H9 (cell line): Measurements from ENCODE around the gene PAX3. TPM values are rescaled to one million over a fixed set of nuclear protein-coding genes. Genes with fewer than 3 reads are reported as not detected.

Source experiments
- DNase-seq: peaks from one replicate; pipeline ENCODE4 v3.0.0-alpha.2; 2017
- H2AFZ ChIP-seq: one replicate; pipeline ENCODE4 v1.6.1; 2013; ENCODE audit warnings: mild to moderate bottlenecking, low read length, control low read depth, moderate library complexity
- H2AK5ac ChIP-seq: 2 replicates; pipeline ENCODE4 v1.6.1; 2013; ENCODE audit warnings: low read length, control low read depth, mixed read lengths; ENCODE audit not compliant: insufficient read length
- H2BK120ac ChIP-seq: one replicate; pipeline ENCODE4 v1.6.1; 2013; ENCODE audit warnings: low read depth, mild to moderate bottlenecking, low read length, control low read depth, inconsistent platforms; ENCODE audit not compliant: poor library complexity, severe bottlenecking
- H2BK12ac ChIP-seq: 2 replicates; pipeline ENCODE4 v1.6.1; 2013; ENCODE audit warnings: low read length, control low read depth, mixed read lengths, low read depth; ENCODE audit not compliant: insufficient read length
- H2BK15ac ChIP-seq: 2 replicates; pipeline ENCODE4 v1.6.1; 2013; ENCODE audit warnings: low read depth, low read length, control low read depth
- H2BK20ac ChIP-seq: one replicate; pipeline ENCODE4 v1.6.1; 2013; ENCODE audit warnings: low read depth, mild to moderate bottlenecking, low read length, control low read depth, inconsistent platforms; ENCODE audit not compliant: poor library complexity, severe bottlenecking
- H2BK5ac ChIP-seq: 2 replicates; pipeline ENCODE4 v1.6.1; 2013; ENCODE audit warnings: low read length, control low read depth, mixed read lengths; ENCODE audit not compliant: insufficient read length
- H3K14ac ChIP-seq: 2 replicates; pipeline ENCODE4 v1.6.1; 2013; ENCODE audit warnings: low read length, control low read depth; ENCODE audit not compliant: insufficient read depth
- H3K18ac ChIP-seq: 2 replicates; pipeline ENCODE4 v1.6.1; 2013; ENCODE audit warnings: low read depth, mild to moderate bottlenecking, mixed read lengths, low read length, control low read depth; ENCODE audit not compliant: insufficient read length
- H3K23ac ChIP-seq: 2 replicates; pipeline ENCODE4 v1.6.1; 2013; ENCODE audit warnings: low read length, control low read depth, mixed read lengths, low read depth; ENCODE audit not compliant: insufficient read length
- H3K23me2 ChIP-seq: 2 replicates; pipeline ENCODE4 v1.6.1; 2013; ENCODE audit warnings: low read depth, mild to moderate bottlenecking, mixed read lengths, low read length, control low read depth; ENCODE audit not compliant: insufficient read length, poor library complexity, severe bottlenecking
- H3K27ac ChIP-seq: 2 replicates; pipeline ENCODE4 v1.5.1; 2013; ENCODE audit warnings: low read length, control low read depth, mixed read lengths, low read depth; ENCODE audit not compliant: insufficient read length
- H3K27me3 ChIP-seq: 2 replicates; pipeline ENCODE4 v1.6.1; 2013; ENCODE audit warnings: low read length, control low read depth, inconsistent platforms; ENCODE audit not compliant: insufficient read depth
- H3K4ac ChIP-seq: 2 replicates; pipeline ENCODE4 v1.6.1; 2013; ENCODE audit warnings: low read depth, mild to moderate bottlenecking, control low read depth, inconsistent platforms, low read length, moderate library complexity
- H3K4me1 ChIP-seq: 2 replicates; pipeline ENCODE4 v1.6.1; 2013; ENCODE audit warnings: low read length, control low read depth, inconsistent platforms; ENCODE audit not compliant: insufficient read depth
- H3K4me2 ChIP-seq: 2 replicates; pipeline ENCODE4 v1.6.1; 2013; ENCODE audit warnings: low read length, control low read depth, mixed read lengths; ENCODE audit not compliant: insufficient read length, insufficient read depth
- H3K56ac ChIP-seq: 2 replicates; pipeline ENCODE4 v1.6.1; 2013; ENCODE audit warnings: low read depth, mild to moderate bottlenecking, mixed read lengths, low read length, control low read depth; ENCODE audit not compliant: insufficient read length
- H3K79me1 ChIP-seq: 2 replicates; pipeline ENCODE4 v1.6.1; 2013; ENCODE audit warnings: low read depth, mild to moderate bottlenecking, moderate library complexity, low read length, control low read depth, inconsistent platforms; ENCODE audit not compliant: insufficient read depth, poor library complexity, severe bottlenecking
- H3K79me2 ChIP-seq: 2 replicates; pipeline ENCODE4 v1.6.1; 2013; ENCODE audit warnings: low read length, control low read depth, inconsistent platforms; ENCODE audit not compliant: insufficient read depth
- H3K9ac ChIP-seq: 2 replicates; pipeline ENCODE4 v1.6.1; 2013; ENCODE audit warnings: low read length, control low read depth, mixed read lengths; ENCODE audit not compliant: insufficient read length; ENCODE audit errors: extremely low read depth
- H3K9me3 ChIP-seq: one replicate; pipeline ENCODE4 v1.6.1; 2013; ENCODE audit warnings: low read depth, low read length, inconsistent platforms; ENCODE audit not compliant: control insufficient read depth
- H3T11ph ChIP-seq: one replicate; pipeline ENCODE4 v1.6.1; 2013; ENCODE audit warnings: mild to moderate bottlenecking, low read length, control low read depth, inconsistent platforms
- H4K20me1 ChIP-seq: one replicate; pipeline ENCODE4 v1.6.1; 2013; ENCODE audit not compliant: control insufficient read depth, insufficient read length, insufficient read depth
- H4K5ac ChIP-seq: 2 replicates; pipeline ENCODE4 v1.6.1; 2013; ENCODE audit warnings: low read depth, mild to moderate bottlenecking, mixed read lengths, low read length, control low read depth; ENCODE audit not compliant: insufficient read length
- H4K8ac ChIP-seq: replicated peaks from 2 replicates; pipeline ENCODE4 v1.6.1; 2013; ENCODE audit warnings: low read length, control low read depth, mixed read lengths, low read depth; ENCODE audit not compliant: insufficient read length
- H4K91ac ChIP-seq: 2 replicates; pipeline ENCODE4 v1.6.1; 2013; ENCODE audit warnings: low read depth, mild to moderate bottlenecking, moderate library complexity, mixed read lengths, low read length, control low read depth; ENCODE audit not compliant: insufficient read length
- H3K27ac Mint-ChIP-seq, 3 experiments: 2 replicates in 2 of 3; 3 replicates in 1 of 3; pipeline ENCODE4 v1.8.0; 2020 to 2021; ENCODE audit warnings: mixed read lengths in 3 of 3, mild to moderate bottlenecking in 1 of 3, moderate library complexity in 1 of 3
- H3K27me3 Mint-ChIP-seq: 2 replicates; pipeline ENCODE4 v1.8.0; 2021; ENCODE audit warnings: low read depth, mild to moderate bottlenecking, moderate library complexity, mixed read lengths
- H3K36me3 Mint-ChIP-seq, 3 experiments: 2 replicates in 2 of 3; 3 replicates in 1 of 3; pipeline ENCODE4 v1.8.0; 2020 to 2021; ENCODE audit warnings: low read depth in 3 of 3, mixed read lengths in 3 of 3; ENCODE audit not compliant: insufficient read depth in 1 of 3
- H3K4me1 Mint-ChIP-seq, 2 experiments: 2 replicates each; pipeline ENCODE4 v1.8.0; 2020; ENCODE audit warnings: mixed read lengths in 2 of 2
- H3K4me3 Mint-ChIP-seq, 2 experiments: 2 replicates in 1 of 2; 3 replicates in 1 of 2; pipeline ENCODE4 v1.8.0; 2020 to 2021; ENCODE audit warnings: mild to moderate bottlenecking in 2 of 2, mixed read lengths in 2 of 2, moderate library complexity in 1 of 2
- H3K9me3 Mint-ChIP-seq, 2 experiments: 2 replicates in 1 of 2; 3 replicates in 1 of 2; pipeline ENCODE4 v1.8.0; 2020; ENCODE audit warnings: mild to moderate bottlenecking in 2 of 2, mixed read lengths in 2 of 2, moderate library complexity in 1 of 2
- WGBS: extraction: QIAGEN DNeasy Blood & Tissue Kit; methylation state at CpG from one replicate; pipeline ENCODE4 v1.1.7; 2013; ENCODE audit warnings: missing lambda C conversion rate, low lambda C conversion rate, mixed read lengths; ENCODE audit not compliant: insufficient read length; ENCODE audit errors: extremely low coverage; 5-methylcytosine and 5-hydroxymethylcytosine counted together
- total RNA-seq: library from RNA; stranded (reverse); gene quantifications from 2 replicates; pipeline ENCODE4 v1.2.1, GENCODE V29; 2021
- TF ChIP-seq, protein P1 (sequence below): fragments of 200-600 bp; sonication (generic); conservative IDR thresholded peaks from 3 replicates; pipeline ENCODE4 v1.8.0; 2021; ENCODE audit warnings: antibody characterized with exemption, mild to moderate bottlenecking

PAX3 gene
- total RNA-seq, 1 experiment from 2014 or later: not detected

DNA sequence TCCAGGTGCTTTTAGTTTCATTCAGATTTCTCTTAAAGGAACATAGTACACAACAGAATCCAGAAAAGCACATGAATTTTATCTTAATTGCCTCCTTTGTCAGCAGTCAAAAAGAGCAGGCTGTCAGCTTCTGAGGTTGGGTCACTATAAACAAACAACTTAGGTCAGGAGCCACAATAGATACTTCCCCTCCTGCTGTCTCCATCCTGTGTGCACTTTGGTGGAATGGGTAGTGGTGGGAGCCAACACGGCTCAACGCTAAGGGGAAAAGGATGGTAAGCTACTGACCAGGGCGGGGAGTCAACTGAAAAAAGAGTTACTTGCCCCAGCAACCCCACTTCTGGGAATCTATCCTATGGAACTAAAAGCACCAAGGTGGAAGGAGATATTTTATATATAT, 121.9 kb downstream of the PAX3 start:
- no peak overlapping the region for H3K4me2 ChIP-seq
- H3T11ph ChIP-seq: no peak overlapping the region
- H4K20me1 ChIP-seq: no peaks in the 10 kb centered on the region
- H2BK15ac ChIP-seq: no peak overlapping the region
- H2BK12ac ChIP-seq: no peak overlapping the region
- Mint-ChIP-seq H3K27ac (no peak overlapping the region), H3K9me3 (no peaks in the 10 kb centered on the region), H3K4me3 (no peak overlapping the region), H3K36me3 (no peaks in the 10 kb centered on the region), H3K4me1 (peaks cover 11 to 13% of the 10 kb centered on the region in 2 experiments), H3K27me3 (peaks cover 55% of the 10 kb centered on the region)
- no peak overlapping the region for H3K27ac ChIP-seq
- no peak overlapping the region for H3K14ac ChIP-seq
- no peak overlapping the region for H4K91ac ChIP-seq
- no peak overlapping the region for H3K9ac ChIP-seq
- H3K4ac ChIP-seq: no peak overlapping the region
- H3K56ac ChIP-seq: no peak overlapping the region
- no peaks in the 10 kb centered on the region for H3K23me2 ChIP-seq
- H3K27me3 ChIP-seq: no peaks in the 10 kb centered on the region
- no peak overlapping the region for H4K8ac ChIP-seq
- WGBS: no CpG with 5 or more reads among the region's 3 CpGs
- no peak overlapping the region for H2AFZ ChIP-seq
- H2AK5ac ChIP-seq: no peak overlapping the region
- H3K18ac ChIP-seq: no peak overlapping the region
- H3K23ac ChIP-seq: no peak overlapping the region
- H4K5ac ChIP-seq: no peak overlapping the region
- no peak overlapping the region for H2BK120ac ChIP-seq
- DNase-seq: no peak
- H2BK20ac ChIP-seq: no peak overlapping the region
- no peaks in the 10 kb centered on the region for H3K79me2 ChIP-seq
- TF ChIP-seq, protein P1, sequence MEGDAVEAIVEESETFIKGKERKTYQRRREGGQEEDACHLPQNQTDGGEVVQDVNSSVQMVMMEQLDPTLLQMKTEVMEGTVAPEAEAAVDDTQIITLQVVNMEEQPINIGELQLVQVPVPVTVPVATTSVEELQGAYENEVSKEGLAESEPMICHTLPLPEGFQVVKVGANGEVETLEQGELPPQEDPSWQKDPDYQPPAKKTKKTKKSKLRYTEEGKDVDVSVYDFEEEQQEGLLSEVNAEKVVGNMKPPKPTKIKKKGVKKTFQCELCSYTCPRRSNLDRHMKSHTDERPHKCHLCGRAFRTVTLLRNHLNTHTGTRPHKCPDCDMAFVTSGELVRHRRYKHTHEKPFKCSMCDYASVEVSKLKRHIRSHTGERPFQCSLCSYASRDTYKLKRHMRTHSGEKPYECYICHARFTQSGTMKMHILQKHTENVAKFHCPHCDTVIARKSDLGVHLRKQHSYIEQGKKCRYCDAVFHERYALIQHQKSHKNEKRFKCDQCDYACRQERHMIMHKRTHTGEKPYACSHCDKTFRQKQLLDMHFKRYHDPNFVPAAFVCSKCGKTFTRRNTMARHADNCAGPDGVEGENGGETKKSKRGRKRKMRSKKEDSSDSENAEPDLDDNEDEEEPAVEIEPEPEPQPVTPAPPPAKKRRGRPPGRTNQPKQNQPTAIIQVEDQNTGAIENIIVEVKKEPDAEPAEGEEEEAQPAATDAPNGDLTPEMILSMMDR: no peak
- H3K9me3 ChIP-seq: no peaks in the 10 kb centered on the region
- no peak overlapping the region for H2BK5ac ChIP-seq
- no peaks in the 10 kb centered on the region for H3K79me1 ChIP-seq
- no peaks in the 10 kb centered on the region for H3K4me1 ChIP-seq
